ENCODE data around the gene CCDC28B. TPM values are rescaled to one million over a fixed set of nuclear protein-coding genes. Genes with fewer than 3 reads are reported as not detected.
A peak's percentile ranks its signal among the peaks of the same experiment; 100 is the strongest.

The CCDC28B gene
- polyA plus RNA-seq, 1 donor from 2014 or later = 176 TPM

DNA sequence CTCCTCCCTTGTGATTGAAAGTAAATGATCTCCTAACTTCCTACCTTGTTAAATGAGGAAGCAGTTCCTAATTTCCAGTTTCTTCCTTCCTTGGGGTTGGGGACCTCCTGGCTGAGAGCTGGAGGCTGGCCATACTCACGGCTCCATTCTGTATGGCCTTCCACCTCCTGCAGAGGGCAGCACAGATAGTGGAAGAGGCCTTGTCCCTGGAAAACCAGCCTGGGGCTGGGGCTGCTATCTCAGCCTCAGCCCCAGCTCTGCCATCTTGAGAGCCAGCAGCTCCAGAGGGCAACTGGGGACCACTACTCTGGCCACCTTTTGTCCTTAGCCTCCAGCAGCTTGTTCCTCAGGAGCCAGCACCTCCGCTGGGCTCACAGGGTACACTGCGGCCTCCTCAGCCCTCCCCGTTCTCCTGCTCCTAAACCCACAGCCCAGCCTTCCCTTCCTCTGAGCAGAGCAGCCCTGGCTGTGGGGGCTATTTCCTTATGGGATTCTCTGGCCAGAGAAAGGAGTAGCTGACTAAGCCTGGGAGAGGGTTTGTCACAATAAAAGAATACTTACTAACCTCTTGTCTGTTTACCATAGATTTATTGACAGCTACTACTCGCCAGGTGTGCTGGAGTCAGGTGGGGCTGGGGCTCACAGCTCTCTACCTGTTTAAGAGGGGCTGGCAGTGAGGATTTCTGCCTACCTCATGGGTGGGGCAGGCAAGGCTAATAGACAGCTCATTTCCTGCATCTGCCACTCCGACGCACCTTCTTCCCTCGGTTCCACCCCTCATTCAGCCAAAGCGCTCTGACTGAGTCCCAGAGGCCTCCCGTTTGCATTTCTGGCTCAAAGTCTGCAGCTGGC is 15.5 kb downstream of the CCDC28B start:
- no peaks in the 10 kb centered on the region for H4K20me1 ChIP-seq (ENCODE audit: insufficient read depth)
- H3K9me2 ChIP-seq (ENCODE audit: insufficient read depth, low read length) = no peaks in the 10 kb centered on the region
- no peaks in the 10 kb centered on the region for H3K27me3 ChIP-seq (ENCODE audit: insufficient read depth, low read depth, low read length)
- no peak overlapping the region for H2AFZ ChIP-seq (ENCODE audit: low read depth, low read length)
- no peak overlapping the region for H3K4me2 ChIP-seq (ENCODE audit: low read length)
- TF ChIP-seq RAD21 (conservative IDR thresholded peaks at IDR 0.05) (peak; percentile 67), SMC3 (conservative IDR thresholded peaks at IDR 0.05; ENCODE audit: poor library complexity) (peak; percentile 61), CTCF (IDR thresholded peaks at IDR 0.05; ENCODE audit: poor library complexity, severe bottlenecking) (peak; percentile 73), TAF1 (IDR thresholded peaks at IDR 0.05; ENCODE audit: low read depth) (no peak)
- no peak overlapping the region for H3K9ac ChIP-seq (ENCODE audit: low read length)
- no peak overlapping the region for H3K27ac ChIP-seq (ENCODE audit: low read length)
- no peaks in the 10 kb centered on the region for H3K9me3 ChIP-seq (ENCODE audit: low read length)
- no peak overlapping the region for H3K4me3 ChIP-seq (ENCODE audit: low read length)
- peaks cover 5% of the 10 kb centered on the region for H3K36me3 ChIP-seq (ENCODE audit: insufficient read depth, low read length)
- peaks cover 4% of the 10 kb centered on the region for H3K79me2 ChIP-seq (replicated peaks; ENCODE audit: insufficient read depth, low read length)
- H3F3A ChIP-seq (ENCODE audit: insufficient read depth, low read length, poor library complexity, severe bottlenecking) = no peaks in the 10 kb centered on the region

- Histone ChIP-seq H3K4me3 (ENCODE audit: low read length) (no peak overlapping the region), H3K4me2 (ENCODE audit: low read length) (no peak overlapping the region), H3F3A (ENCODE audit: insufficient read depth, low read length, poor library complexity, severe bottlenecking) (no peaks in the 10 kb centered on the region), H3K27me3 (ENCODE audit: insufficient read depth, low read depth, low read length) (no peaks in the 10 kb centered on the region), H3K9me3 (ENCODE audit: low read length) (no peaks in the 10 kb centered on the region), H3K9ac (ENCODE audit: low read length) (no peak overlapping the region), H3K36me3 (ENCODE audit: insufficient read depth, low read length) (peaks cover 5% of the 10 kb centered on the region), H4K20me1 (ENCODE audit: insufficient read depth) (no peaks in the 10 kb centered on the region), H3K27ac (ENCODE audit: low read length) (no peak overlapping the region), H2AFZ (ENCODE audit: low read depth, low read length) (no peak overlapping the region), H3K79me2 (replicated peaks; ENCODE audit: insufficient read depth, low read length) (peaks cover 12% of the 10 kb centered on the region), H3K9me2 (ENCODE audit: insufficient read depth, low read length) (no peaks in the 10 kb centered on the region)
- no peak for TF ChIP-seq EZH2 (IDR thresholded peaks at IDR 0.05; ENCODE audit: borderline replicate concordance, insufficient read depth, low read length, poor library complexity, severe bottlenecking)
- no peak for TF ChIP-seq EP300 (conservative IDR thresholded peaks at IDR 0.05; ENCODE audit: poor library complexity, severe bottlenecking)
- TF ChIP-seq, protein P1, sequence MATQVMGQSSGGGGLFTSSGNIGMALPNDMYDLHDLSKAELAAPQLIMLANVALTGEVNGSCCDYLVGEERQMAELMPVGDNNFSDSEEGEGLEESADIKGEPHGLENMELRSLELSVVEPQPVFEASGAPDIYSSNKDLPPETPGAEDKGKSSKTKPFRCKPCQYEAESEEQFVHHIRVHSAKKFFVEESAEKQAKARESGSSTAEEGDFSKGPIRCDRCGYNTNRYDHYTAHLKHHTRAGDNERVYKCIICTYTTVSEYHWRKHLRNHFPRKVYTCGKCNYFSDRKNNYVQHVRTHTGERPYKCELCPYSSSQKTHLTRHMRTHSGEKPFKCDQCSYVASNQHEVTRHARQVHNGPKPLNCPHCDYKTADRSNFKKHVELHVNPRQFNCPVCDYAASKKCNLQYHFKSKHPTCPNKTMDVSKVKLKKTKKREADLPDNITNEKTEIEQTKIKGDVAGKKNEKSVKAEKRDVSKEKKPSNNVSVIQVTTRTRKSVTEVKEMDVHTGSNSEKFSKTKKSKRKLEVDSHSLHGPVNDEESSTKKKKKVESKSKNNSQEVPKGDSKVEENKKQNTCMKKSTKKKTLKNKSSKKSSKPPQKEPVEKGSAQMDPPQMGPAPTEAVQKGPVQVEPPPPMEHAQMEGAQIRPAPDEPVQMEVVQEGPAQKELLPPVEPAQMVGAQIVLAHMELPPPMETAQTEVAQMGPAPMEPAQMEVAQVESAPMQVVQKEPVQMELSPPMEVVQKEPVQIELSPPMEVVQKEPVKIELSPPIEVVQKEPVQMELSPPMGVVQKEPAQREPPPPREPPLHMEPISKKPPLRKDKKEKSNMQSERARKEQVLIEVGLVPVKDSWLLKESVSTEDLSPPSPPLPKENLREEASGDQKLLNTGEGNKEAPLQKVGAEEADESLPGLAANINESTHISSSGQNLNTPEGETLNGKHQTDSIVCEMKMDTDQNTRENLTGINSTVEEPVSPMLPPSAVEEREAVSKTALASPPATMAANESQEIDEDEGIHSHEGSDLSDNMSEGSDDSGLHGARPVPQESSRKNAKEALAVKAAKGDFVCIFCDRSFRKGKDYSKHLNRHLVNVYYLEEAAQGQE (IDR thresholded peaks at IDR 0.05; ENCODE audit: borderline replicate concordance) = no peak
- no peak for TF ChIP-seq POLR2AphosphoS5 (IDR thresholded peaks at IDR 0.05)
- no peak for TF ChIP-seq MXI1 (conservative IDR thresholded peaks at IDR 0.05; ENCODE audit: poor library complexity, severe bottlenecking)
These were observed 16.2 kb downstream of the CCDC28B start for GRCh38 chr1:32216566-32216965.
